Neutrophil (primary cell): ENCODE measurements around the gene SORCS2.

Experiments used
- H3K27ac ChIP-seq: fragments of 200-600 bp; sonication (generic); 2 replicates; pipeline ENCODE4 v1.5.1; 2016; ENCODE audit warnings: mild to moderate bottlenecking, moderate library complexity
- H3K27me3 ChIP-seq: fragments of 200-600 bp; sonication (generic); 2 replicates; pipeline ENCODE4 v1.6.0; 2016; ENCODE audit warnings: mild to moderate bottlenecking
- H3K36me3 ChIP-seq: fragments of 200-600 bp; sonication (generic); 2 replicates; pipeline ENCODE4 v1.5.1; 2017
- H3K4me1 ChIP-seq, 2 experiments: fragments of 200-600 bp in 1 of 2; sonication (generic) in 1 of 2; 1 replicate in 1 of 2; 2 replicates in 1 of 2; pipeline versions ENCODE4 v1.5.1 to v1.6.1; 2013 to 2016; ENCODE audit warnings: low read depth in 1 of 2, low read length in 1 of 2, mild to moderate bottlenecking in 1 of 2, moderate library complexity in 1 of 2; ENCODE audit not compliant: control insufficient read depth in 1 of 2, insufficient read depth in 1 of 2
- H3K4me3 ChIP-seq, 2 experiments: fragments of 200-600 bp in 1 of 2; sonication (generic) in 1 of 2; 1 replicate in 1 of 2; 2 replicates in 1 of 2; pipeline ENCODE4 v1.5.1; 2013 to 2016; ENCODE audit warnings: low read depth in 1 of 2, low read length in 1 of 2, mild to moderate bottlenecking in 1 of 2, moderate library complexity in 1 of 2
- H3K9me3 ChIP-seq: fragments of 200-600 bp; sonication (generic); 2 replicates; pipeline ENCODE4 v1.5.1; 2016
- CTCF ChIP-seq: fragments of 200-600 bp; sonication (generic); IDR thresholded peaks from 2 replicates; pipeline ENCODE4 v1.5.1; 2016; ENCODE audit warnings: antibody characterized with exemption

SORCS2 gene

GRCh38 chr4:7439699-7440098 lies 247.4 kb downstream of the SORCS2 start:
- H3K9me3 ChIP-seq = no peaks in the 10 kb centered on the region

GRCh38 chr4:7441201-7441600 lies 248.9 kb downstream of the SORCS2 start:
- Histone ChIP-seq H3K27ac (no peak overlapping the region), H3K4me3 (no peak overlapping the region), H3K27me3 (peaks cover 10% of the 10 kb centered on the region), H3K36me3 (no peaks in the 10 kb centered on the region), H3K4me1 (no peaks in the 10 kb centered on the region), H3K9me3 (no peaks in the 10 kb centered on the region)
- TF ChIP-seq CTCF = no peak

More at GRCh38 chr4:7439699-7440098, 247.4 kb downstream of the SORCS2 start:
- Histone ChIP-seq H3K27me3 (peaks cover 8% of the 10 kb centered on the region), H3K36me3 (no peaks in the 10 kb centered on the region), H3K4me3 (no peak overlapping the region), H3K27ac (no peak overlapping the region), H3K4me1 (no peaks in the 10 kb centered on the region)
- TF ChIP-seq CTCF = no peak

GRCh38 chr4:7442574-7443162 lies 250.3 kb downstream of the SORCS2 start:
- H3K9me3 ChIP-seq = no peaks in the 10 kb centered on the region
- peaks cover 16% of the 10 kb centered on the region for H3K27me3 ChIP-seq
- H3K4me3 ChIP-seq = no peak overlapping the region
- no peaks in the 10 kb centered on the region for H3K4me1 ChIP-seq
- H3K27ac ChIP-seq = no peak overlapping the region
- H3K36me3 ChIP-seq = no peaks in the 10 kb centered on the region
- TF ChIP-seq CTCF = no peak

- no peak for TF ChIP-seq CTCF
- no peaks in the 10 kb centered on the region for H3K4me1 ChIP-seq
- no peaks in the 10 kb centered on the region for H3K9me3 ChIP-seq
- no peak overlapping the region for H3K27ac ChIP-seq
- no peak overlapping the region for H3K4me3 ChIP-seq
- no peaks in the 10 kb centered on the region for H3K36me3 ChIP-seq
- H3K27me3 ChIP-seq = peaks cover 16% of the 10 kb centered on the region
Measured at GRCh38 chr4:7444314-7444713, 252.0 kb downstream of the SORCS2 start.

GRCh38 chr4:7444731-7445130 lies 252.4 kb downstream of the SORCS2 start:
- Histone ChIP-seq H3K27ac (no peak overlapping the region), H3K27me3 (peaks cover 16% of the 10 kb centered on the region), H3K4me1 (no peaks in the 10 kb centered on the region), H3K4me3 (no peak overlapping the region), H3K36me3 (no peaks in the 10 kb centered on the region), H3K9me3 (no peaks in the 10 kb centered on the region)
- TF ChIP-seq CTCF = no peak
